GM20000 (cell line): ENCODE results near the gene KRTAP5-7.

Experiments used
- DNase-seq: peaks from one replicate; pipeline ENCODE4 v3.0.0; 2012; ENCODE audit warnings: low spot score
- CTCF ChIP-seq: IDR thresholded peaks from 2 replicates; pipeline ENCODE4 v1.5.1; 2012; ENCODE audit warnings: mild to moderate bottlenecking, control low read depth; ENCODE audit errors: extremely low read depth, missing control alignments

The KRTAP5-7 gene

DNA sequence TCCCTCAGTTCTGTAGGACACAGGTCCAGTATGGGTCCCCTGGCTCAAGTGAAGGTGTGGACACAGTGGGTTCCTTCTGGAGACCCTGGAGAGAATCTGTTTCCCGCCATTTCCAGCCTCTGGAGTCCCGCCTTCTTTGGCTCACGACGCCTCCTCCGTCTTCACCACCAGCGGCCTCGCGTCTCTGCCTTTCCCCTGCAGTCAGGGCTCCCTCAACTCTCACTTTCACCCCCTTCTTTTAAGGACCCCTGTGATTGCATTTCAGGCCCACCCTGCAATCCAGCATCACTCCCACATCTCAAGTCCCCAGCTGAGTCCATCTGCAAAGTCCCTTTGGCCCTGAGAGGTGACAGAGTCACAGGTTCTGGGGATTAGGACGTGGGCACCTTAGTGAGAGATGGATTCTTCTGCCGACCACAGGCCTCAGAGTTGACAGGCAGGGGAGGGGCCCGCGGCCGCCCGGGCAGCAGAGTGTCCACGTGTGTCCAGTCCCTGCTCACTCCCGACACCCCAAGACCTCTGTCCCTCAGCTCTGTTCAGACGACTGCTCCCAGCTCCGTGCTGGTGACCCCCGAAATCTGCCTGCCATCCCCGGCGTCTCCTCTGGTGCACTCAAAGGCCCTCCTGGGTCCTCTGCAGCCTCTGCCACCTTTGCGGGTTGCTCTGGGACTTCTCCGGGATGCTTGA, 36.9 kb upstream of the KRTAP5-7 start:
- DNase-seq: no peak
- TF ChIP-seq CTCF: no peak

- no peak for DNase-seq
- TF ChIP-seq CTCF: no peak
Observed at GRCh38 chr11:71490731-71491390, 36.2 kb upstream of the KRTAP5-7 start.

GRCh38 chr11:71491531-71491930, 35.5 kb upstream of the KRTAP5-7 start:
- DNase-seq: no peak
- no peak for TF ChIP-seq CTCF

DNA sequence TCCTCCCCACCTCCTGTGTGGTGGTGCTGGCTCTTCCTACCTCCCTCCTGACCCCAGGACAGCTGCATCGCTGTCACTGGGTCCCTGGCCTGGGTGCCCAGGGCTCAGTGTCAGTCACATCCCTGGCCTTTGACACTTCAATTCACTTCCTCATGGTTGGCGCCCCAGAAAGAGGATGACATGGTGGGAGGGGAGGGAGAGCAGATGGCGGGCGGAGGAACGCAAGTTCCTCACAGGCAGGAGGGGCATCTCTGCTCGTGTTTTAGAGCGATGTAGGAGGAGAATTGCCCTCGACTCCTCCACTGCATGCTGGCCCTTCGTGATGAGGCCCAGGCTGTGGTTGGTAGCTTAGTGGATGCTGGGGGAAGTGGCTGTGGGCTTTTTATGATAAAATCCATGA, 35.1 kb upstream of the KRTAP5-7 start:
- TF ChIP-seq CTCF: no peak
- no peak for DNase-seq

GRCh38 chr11:71495286-71496230, 31.5 kb upstream of the KRTAP5-7 start:
- DNase-seq: no peak
- TF ChIP-seq CTCF: no peak

DNA sequence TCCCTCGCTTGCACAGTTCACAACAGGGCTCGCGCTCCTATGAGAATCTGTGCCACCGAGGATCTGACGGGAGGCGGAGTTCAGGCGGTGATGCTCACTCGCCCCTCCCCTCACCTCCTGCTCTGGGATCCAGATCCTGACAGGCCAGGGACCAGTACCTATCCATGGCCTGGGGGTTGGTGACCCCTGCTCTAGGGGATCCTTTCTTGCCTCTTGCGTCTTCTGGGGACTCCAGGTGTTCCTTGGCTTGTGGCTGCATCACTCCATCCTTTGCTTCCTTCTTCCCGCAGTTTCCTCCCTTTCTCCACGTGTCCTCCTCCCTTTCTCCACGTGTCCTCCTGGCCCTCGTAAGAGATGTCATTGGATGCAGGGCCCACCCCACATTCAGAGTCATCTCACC, 30.6 kb upstream of the KRTAP5-7 start:
- no peak for DNase-seq

More for the DNA sequence above, 30.6 kb upstream of the KRTAP5-7 start:
- no peak for TF ChIP-seq CTCF
